Frontal cortex (tissue), 4 donors: ENCODE results near the gene BTRC. TPM values are rescaled to one million over a fixed set of nuclear protein-coding genes. Genes with fewer than 3 reads are reported as not detected.

Experiments used
- DNase-seq, 2 donors: peaks; one replicate each; pipeline ENCODE4 v3.0.0; 2012; ENCODE audit warnings: low spot score in 2 of 2
- FAIRE-seq: peaks from 2 replicates; lab custom pipeline; 2012; peaks lifted over from hg19 to GRCh38; lab: Jason Lieb, UNC
- total RNA-seq: library from RNA; depleted of rRNA; stranded (reverse); fragments of >200 nt; gene quantifications from one replicate; pipeline ENCODE4 v1.2.3, GENCODE V29; 2014
- donor health status: control.
- donor health status: control.
- donor health status: control.

BTRC gene
- total RNA-seq, 1 donor from 2014 or later: 39.1 TPM

- FAIRE-seq (no peak), DNase-seq (no peak)
Observed at GRCh38 chr10:101560298-101561067, 206.5 kb downstream of the BTRC start.

- DNase-seq (no peak), FAIRE-seq (no peak)
Observed at GRCh38 chr10:101561068-101561915, 207.3 kb downstream of the BTRC start.

GRCh38 chr10:101562231-101562630, 208.3 kb downstream of the BTRC start:
- FAIRE-seq: no peak
- no peak for DNase-seq

- FAIRE-seq (no peak), DNase-seq (no peak)
Observed at GRCh38 chr10:101563007-101563406, 209.0 kb downstream of the BTRC start.

GRCh38 chr10:101563497-101564040, 209.6 kb downstream of the BTRC start:
- FAIRE-seq: no peak
- DNase-seq: no peak

- DNase-seq (no peak), FAIRE-seq (no peak)
Observed at GRCh38 chr10:101564490-101564991, 210.6 kb downstream of the BTRC start.

- FAIRE-seq: no peak
- DNase-seq: no peak
Observed at GRCh38 chr10:101565370-101565900, 211.5 kb downstream of the BTRC start.

- DNase-seq (no peak), FAIRE-seq (no peak)
Observed at GRCh38 chr10:101565936-101566332, 212.0 kb downstream of the BTRC start.

GRCh38 chr10:101566333-101567164, 212.6 kb downstream of the BTRC start:
- FAIRE-seq (no peak), DNase-seq (peak in 1 of 2 donors; percentile 60)

GRCh38 chr10:101567165-101568006, 213.4 kb downstream of the BTRC start:
- no peak for FAIRE-seq
- DNase-seq: no peak

GRCh38 chr10:101568054-101568745, 214.2 kb downstream of the BTRC start:
- FAIRE-seq (no peak), DNase-seq (no peak)

GRCh38 chr10:101569323-101569621, 215.3 kb downstream of the BTRC start:
- FAIRE-seq: no peak
- DNase-seq: no peak

- DNase-seq (peak; percentile 87 to 93), FAIRE-seq (no peak)
Observed at GRCh38 chr10:101569622-101570427, 215.9 kb downstream of the BTRC start.

- DNase-seq (no peak), FAIRE-seq (no peak)
Observed at GRCh38 chr10:101570428-101571270, 216.7 kb downstream of the BTRC start.

GRCh38 chr10:101571271-101571925, 217.4 kb downstream of the BTRC start:
- FAIRE-seq: no peak

GRCh38 chr10:101572126-101572525, 218.2 kb downstream of the BTRC start:
- FAIRE-seq: no peak
- DNase-seq: no peak

More at GRCh38 chr10:101571271-101571925, 217.4 kb downstream of the BTRC start:
- DNase-seq: no peak
